Brain microvascular endothelial cell (primary cell): ENCODE data around the gene FHL2.
A peak's percentile ranks its signal among the peaks of the same experiment; 100 is the strongest.

ENCODE experiments used
- DNase-seq: peaks from one replicate; pipeline ENCODE4 v3.0.0-alpha.2; 2020
- H3K27ac ChIP-seq: fragments of 250-450 bp; sonication (Bioruptor Pico); 2 replicates; pipeline ENCODE4 v1.5.1; 2020; ENCODE audit warnings: mild to moderate bottlenecking, moderate library complexity
- H3K27me3 ChIP-seq: fragments of 250-450 bp; sonication (Bioruptor Pico); replicated peaks from 2 replicates; pipeline ENCODE4 v1.5.1; 2020; ENCODE audit warnings: mild to moderate bottlenecking
- H3K36me3 ChIP-seq: fragments of 250-450 bp; sonication (Bioruptor Pico); replicated peaks from 2 replicates; pipeline ENCODE4 v1.5.1; 2020; ENCODE audit warnings: mild to moderate bottlenecking
- H3K4me3 ChIP-seq: 2 replicates; pipeline ENCODE4 v1.5.1; 2011; ENCODE audit warnings: low read depth, mild to moderate bottlenecking, control low read depth, low read length, moderate library complexity
- CTCF ChIP-seq: IDR thresholded peaks from 2 replicates; pipeline ENCODE4 v1.5.1; 2011; ENCODE audit warnings: low read depth, mild to moderate bottlenecking, moderate library complexity, low read length, control low read depth, inconsistent platforms; ENCODE audit errors: missing control alignments
- in situ Hi-C: cut with HindIII; loops from 2 replicates; pipeline ENCODE4 v1.10.0; 2017; ENCODE audit warnings: low sequenced_read_pairs, low pct_ligation_motif_present

Gene FHL2

GRCh38 chr2:105378921-105379383, 19.9 kb downstream of the FHL2 start:
- no peak for DNase-seq
- no peak overlapping the region for H3K4me3 ChIP-seq
- in situ Hi-C loops: no loop called here
- no peak for TF ChIP-seq CTCF
- H3K36me3 ChIP-seq: peaks cover 97% of the 10 kb centered on the region
- no peaks in the 10 kb centered on the region for H3K27me3 ChIP-seq
- H3K27ac ChIP-seq: peak overlapping the region; percentile 80

- no peaks in the 10 kb centered on the region for H3K27me3 ChIP-seq
- in situ Hi-C loops: no loop called here
- no peak for TF ChIP-seq CTCF
- H3K4me3 ChIP-seq: no peak overlapping the region
- no peak for DNase-seq
- peaks cover 97% of the 10 kb centered on the region for H3K36me3 ChIP-seq
- peak overlapping the region; percentile 80 for H3K27ac ChIP-seq
Observed at GRCh38 chr2:105378276-105378840, 20.5 kb downstream of the FHL2 start.

- TF ChIP-seq CTCF: no peak
- Histone ChIP-seq H3K4me3 (no peak overlapping the region), H3K36me3 (peaks cover 97% of the 10 kb centered on the region), H3K27ac (peak overlapping the region; percentile 80), H3K27me3 (no peaks in the 10 kb centered on the region)
- DNase-seq: no peak
- in situ Hi-C loops: no loop called here
Observed at GRCh38 chr2:105377871-105378270, 21.0 kb downstream of the FHL2 start.

GRCh38 chr2:105376789-105377240, 22.0 kb downstream of the FHL2 start:
- Histone ChIP-seq H3K27ac (peak overlapping the region; percentile 80), H3K27me3 (no peaks in the 10 kb centered on the region), H3K36me3 (peaks cover 97% of the 10 kb centered on the region), H3K4me3 (no peak overlapping the region)
- no peak for TF ChIP-seq CTCF
- DNase-seq: peak; percentile 85
- in situ Hi-C loops: no loop called here

GRCh38 chr2:105376010-105376409, 22.8 kb downstream of the FHL2 start:
- no peak for DNase-seq
- TF ChIP-seq CTCF: no peak
- H3K36me3 ChIP-seq: peaks cover 97% of the 10 kb centered on the region
- in situ Hi-C loops: no loop called here
- peak overlapping the region; percentile 80 for H3K27ac ChIP-seq
- H3K4me3 ChIP-seq: no peak overlapping the region
- H3K27me3 ChIP-seq: no peaks in the 10 kb centered on the region

GRCh38 chr2:105375001-105375561, 23.8 kb downstream of the FHL2 start:
- in situ Hi-C loops: no loop called here
- Histone ChIP-seq H3K27ac (peak overlapping the region; percentile 80), H3K36me3 (peaks cover 97% of the 10 kb centered on the region), H3K4me3 (no peak overlapping the region), H3K27me3 (no peaks in the 10 kb centered on the region)
- DNase-seq: peak; percentile 79
- TF ChIP-seq CTCF: no peak
